NCI-H748 treated with DMSO at 0.1 percent for 48 hours (cell line): ENCODE data around the gene ARHGEF6.
"Not testable (repeated sequence)": the region's sequence is repeated elsewhere in the genome, so short reads cannot be mapped to it uniquely, and the experiment has no call there.

Experiments
- DNase-seq: peaks from one replicate; lab custom pipeline; 2025; lab: John Stamatoyannopoulos, UW

Gene ARHGEF6, protein sequence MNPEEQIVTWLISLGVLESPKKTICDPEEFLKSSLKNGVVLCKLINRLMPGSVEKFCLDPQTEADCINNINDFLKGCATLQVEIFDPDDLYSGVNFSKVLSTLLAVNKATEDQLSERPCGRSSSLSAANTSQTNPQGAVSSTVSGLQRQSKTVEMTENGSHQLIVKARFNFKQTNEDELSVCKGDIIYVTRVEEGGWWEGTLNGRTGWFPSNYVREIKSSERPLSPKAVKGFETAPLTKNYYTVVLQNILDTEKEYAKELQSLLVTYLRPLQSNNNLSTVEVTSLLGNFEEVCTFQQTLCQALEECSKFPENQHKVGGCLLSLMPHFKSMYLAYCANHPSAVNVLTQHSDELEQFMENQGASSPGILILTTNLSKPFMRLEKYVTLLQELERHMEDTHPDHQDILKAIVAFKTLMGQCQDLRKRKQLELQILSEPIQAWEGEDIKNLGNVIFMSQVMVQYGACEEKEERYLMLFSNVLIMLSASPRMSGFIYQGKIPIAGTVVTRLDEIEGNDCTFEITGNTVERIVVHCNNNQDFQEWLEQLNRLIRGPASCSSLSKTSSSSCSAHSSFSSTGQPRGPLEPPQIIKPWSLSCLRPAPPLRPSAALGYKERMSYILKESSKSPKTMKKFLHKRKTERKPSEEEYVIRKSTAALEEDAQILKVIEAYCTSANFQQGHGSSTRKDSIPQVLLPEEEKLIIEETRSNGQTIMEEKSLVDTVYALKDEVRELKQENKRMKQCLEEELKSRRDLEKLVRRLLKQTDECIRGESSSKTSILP

DNA sequence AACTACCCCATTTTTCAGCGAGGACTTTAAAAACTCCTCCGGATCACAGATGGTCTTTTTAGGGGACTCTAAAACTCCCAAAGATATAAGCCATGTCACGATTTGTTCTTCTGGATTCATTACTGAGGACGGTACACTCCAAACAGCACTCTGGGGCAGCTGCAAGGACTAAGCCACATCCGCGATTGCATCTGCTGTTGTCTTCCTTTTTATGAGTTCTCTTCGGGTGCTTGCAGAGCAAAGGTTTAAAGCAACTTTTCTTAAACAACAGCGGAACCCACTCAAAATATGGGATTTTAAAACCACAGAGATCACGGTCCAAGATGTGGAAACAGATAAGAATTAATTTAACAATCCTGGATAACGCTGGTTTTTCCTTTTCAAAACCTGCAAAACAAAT lies at the start of gene ARHGEF6:
TSS of gene ARHGEF6 (minus strand) at position 170 of the 400 bp plus-strand sequence. CDS start at position 120, 50 bp downstream.
- no peak for DNase-seq

DNA sequence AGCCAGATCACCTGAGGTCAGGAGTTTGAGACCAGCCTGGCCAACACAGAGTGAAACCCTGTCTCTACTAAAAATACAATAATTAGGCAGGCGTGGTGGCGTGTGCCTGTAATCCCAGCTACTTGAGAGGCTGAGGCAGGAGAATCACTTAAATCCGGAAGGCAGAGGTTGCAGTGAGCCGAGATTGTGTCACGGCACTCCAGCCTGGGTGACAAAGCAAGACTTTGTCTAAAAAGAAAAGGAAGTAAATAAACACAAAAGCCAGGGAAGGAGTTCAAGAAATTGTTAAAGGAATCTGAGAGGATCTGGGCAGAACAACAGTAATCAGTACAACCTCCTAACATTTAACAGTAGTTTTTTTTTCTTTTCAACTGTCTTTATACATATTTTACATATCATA lies 48.7 kb upstream of the ARHGEF6 start:
- DNase-seq = no peak

GRCh38 chrX:136828830-136829229 lies 48.1 kb upstream of the ARHGEF6 start:
- DNase-seq = no peak

DNA sequence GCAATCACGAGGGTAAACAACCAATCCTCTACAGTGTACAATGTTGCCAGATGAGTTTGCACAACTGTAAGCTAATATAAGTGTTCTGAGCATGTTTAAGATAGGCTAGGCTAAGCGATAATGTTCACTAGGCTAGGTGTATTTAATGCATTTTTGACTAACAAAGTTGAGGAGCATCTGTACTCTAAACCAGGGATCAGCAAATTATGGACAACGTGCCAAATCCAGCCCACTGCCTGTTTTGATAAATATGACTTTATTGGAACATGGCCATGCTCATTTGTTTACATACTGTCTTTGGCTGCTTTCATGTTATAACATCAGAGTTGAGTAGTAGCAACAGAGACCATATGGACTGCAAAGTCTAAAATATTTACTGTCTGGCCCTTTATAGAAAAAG lies 46.3 kb upstream of the ARHGEF6 start:
- peak; percentile 40 for DNase-seq

- DNase-seq = no peak
Measured at GRCh38 chrX:136825771-136826170, 45.0 kb upstream of the ARHGEF6 start.

DNA sequence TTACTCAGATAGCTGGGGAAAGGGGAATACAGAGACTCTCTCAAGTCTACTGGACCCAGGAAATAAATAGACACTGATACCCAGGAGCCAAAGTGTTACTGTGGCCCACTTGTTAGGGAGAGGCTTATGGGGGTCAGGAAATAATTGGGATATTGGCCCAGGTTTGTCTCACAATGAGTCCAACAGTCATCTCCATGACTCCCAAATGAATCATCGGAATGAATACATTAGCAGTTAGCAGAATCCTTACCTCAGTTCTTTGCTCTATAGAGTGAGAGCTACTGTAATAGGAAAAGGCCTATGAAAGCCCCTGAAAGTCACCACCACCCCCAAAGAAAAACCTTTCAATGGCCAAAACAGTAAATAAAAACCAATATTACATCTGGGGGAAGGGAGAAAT lies 42.4 kb upstream of the ARHGEF6 start:
- no peak for DNase-seq

DNA sequence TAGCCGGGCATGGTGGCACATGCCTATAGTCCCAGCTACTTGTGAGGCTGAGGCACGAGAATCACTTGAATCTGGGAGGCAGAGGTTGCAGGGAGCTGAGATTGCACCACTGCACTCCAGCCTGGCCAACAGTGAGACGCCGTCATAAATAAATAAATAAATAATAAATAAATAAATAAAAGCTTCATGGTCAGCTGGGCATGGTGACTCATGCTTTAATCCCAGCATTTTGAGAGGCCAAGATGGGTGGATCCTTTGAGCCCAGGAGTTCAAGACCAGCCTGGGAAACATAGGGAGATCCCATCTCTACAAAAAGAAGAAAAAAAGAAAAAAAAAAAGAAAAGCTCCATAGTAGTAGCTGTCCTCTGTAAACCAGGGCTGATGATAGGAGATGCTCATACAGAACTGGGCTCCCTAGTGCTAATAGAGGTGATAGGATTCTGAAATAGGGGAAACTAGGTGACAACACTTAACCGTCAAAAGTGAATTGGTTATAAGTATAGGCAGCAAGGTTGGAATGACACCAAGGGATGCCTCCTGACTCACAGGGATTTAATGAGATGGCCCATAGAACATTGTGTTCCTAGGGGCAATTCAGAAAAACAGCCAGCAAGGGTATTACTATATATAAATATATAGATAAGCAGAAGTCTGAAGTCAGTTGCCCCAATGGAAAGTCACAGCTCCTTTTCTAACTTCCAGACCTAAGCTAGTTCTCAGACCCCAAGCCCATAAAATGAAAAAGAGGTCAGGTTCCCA lies 41.8 kb upstream of the ARHGEF6 start:
- no peak for DNase-seq

GRCh38 chrX:136819756-136820155 lies 39.0 kb upstream of the ARHGEF6 start:
- DNase-seq = not testable (repeated sequence)

GRCh38 chrX:136819031-136819703 lies 38.4 kb upstream of the ARHGEF6 start:
- no peak for DNase-seq

GRCh38 chrX:136816975-136817374 lies 36.2 kb upstream of the ARHGEF6 start:
- DNase-seq = no peak

- no peak for DNase-seq
Measured at GRCh38 chrX:136814847-136815750, 34.4 kb upstream of the ARHGEF6 start.

GRCh38 chrX:136812286-136812685 lies 31.6 kb upstream of the ARHGEF6 start:
- no peak for DNase-seq

DNA sequence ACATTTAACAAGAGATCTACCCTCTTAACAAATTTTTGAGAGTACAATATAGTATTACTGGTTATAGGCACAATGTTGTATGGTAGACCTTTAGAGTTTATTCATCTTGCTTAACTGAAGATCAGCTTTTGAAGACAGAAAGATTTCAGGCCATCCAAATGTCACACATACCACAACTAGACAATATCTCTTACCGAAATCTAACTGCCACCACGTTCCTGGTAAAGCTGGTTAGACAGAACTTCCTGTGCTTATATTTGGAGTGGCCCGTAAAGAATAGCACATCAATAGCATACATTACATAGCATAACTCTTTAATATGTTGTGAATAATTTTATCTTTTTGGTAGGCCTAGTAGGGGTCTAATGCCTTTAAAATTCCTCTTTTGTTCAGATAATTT lies 29.8 kb upstream of the ARHGEF6 start:
- DNase-seq = no peak

DNA sequence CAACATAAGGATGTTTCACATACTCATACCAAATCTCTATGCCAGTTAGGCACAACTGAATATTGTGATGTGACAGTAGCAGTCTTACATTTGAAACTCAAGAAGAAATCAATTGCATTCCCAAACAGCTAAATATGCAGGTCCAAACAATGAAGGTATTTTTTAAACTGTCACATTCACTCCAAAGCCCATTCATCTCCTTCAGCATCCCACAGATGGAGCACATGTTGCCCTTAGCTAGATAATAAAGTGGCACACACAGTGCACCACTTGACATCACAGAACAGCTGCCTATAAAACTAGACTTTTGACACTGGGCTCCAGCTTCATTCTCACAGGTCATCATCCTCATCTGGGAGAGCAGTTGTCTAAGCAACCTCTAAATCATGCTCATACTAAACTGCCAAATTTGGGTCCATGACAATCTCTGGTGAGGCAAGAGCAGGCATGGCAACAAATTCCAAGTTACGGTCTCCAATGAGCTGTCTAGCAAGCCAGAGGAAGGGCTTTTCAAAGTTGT lies 26.2 kb upstream of the ARHGEF6 start:
- DNase-seq = no peak

DNA sequence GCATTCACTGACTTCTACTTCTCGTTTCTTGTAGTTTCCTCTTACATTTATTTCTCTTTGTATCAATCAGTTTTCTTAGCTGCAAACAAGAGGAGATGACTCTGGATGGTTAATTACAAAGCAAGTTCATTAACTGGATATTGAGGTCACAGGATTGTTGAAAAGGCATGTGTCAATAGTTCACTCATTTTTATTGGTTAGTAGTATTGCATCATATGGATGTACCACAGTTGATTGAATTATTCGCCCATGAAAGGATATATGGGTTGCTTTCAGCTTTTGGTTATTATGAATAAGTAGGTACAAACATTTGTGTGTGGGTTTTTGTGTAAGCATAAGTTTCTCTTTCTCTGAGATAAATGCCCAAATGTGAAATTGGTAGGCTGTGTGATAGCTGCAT lies 21.8 kb upstream of the ARHGEF6 start:
- no peak for DNase-seq

DNA sequence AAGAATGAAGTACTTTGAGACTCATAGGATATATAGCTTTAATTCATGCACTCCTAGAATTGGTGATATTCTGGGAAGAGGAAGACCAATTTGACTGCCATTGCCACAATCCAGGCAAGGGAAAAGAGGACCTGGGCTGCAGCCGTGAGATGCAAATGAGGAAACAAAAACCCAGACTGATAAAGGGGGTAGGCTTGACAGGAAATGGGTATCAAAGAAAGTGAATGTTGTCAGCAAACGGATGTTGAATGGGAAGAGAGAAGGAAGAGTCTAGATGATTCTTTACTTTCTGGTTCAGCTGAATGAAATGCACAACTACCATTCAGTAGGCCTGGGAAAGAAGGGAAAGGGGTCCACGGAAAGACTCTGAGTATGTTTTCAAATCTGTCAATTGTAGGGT lies 17.1 kb upstream of the ARHGEF6 start:
- DNase-seq = no peak

DNA sequence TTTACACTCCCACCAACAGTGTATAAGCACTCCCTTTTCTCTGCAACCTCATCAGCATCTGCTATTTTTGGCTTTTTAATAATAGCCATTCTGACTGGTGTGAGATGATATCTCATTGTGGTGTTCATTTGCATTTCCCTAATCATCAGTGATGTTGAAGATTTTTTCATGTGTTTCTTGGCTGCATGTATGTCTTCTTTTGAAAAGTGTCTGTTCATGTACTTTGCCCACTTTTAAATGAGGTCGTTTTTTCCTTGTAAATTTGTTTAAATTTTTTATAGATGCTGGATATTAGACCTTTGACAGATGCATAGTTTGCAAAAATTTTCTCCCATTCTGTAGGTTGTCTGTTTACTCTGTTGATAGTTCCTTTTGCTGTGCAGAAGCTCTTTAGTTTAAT lies 14.4 kb upstream of the ARHGEF6 start:
- not testable (repeated sequence) for DNase-seq

DNA sequence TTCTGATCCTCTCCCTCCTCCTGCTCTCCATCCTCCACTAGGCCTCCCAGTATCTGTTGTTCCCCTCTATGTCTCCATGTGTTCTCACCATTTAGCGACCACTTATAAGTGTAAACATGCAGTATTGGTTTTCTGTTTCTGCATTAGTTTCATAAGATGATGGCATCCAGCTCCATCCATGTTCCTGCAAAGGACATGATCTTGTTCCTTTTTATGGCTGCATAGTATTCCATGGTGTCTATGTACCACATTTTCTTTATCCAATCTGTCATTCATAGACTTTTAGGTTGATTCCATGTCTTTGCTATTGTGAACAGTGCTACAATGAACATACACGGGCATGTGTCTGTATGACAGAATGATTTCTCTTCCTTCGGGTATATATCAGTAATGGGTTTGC lies 13.9 kb upstream of the ARHGEF6 start:
- not testable (repeated sequence) for DNase-seq

DNA sequence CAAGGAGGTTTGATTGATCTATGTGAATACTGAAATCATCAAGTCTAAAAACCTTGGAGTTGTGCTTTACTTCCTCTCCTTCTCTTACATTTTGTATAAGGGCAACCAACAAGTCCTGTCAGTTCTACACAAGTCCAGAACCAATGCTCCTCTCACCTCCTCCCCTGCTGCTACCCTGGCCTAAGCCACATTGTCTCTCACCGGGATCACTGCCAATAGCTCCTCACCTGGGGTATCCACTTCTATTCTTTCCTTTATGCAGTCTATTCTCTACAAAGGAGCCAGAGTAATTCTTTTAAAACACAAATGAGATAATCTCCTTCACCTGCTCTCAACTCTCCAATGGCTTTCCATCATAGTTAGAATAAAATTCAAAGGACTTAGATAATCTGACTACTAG lies 13.3 kb upstream of the ARHGEF6 start:
- peak; percentile 12 for DNase-seq

GRCh38 chrX:136789856-136790255 lies 9.1 kb upstream of the ARHGEF6 start:
- no peak for DNase-seq

DNA sequence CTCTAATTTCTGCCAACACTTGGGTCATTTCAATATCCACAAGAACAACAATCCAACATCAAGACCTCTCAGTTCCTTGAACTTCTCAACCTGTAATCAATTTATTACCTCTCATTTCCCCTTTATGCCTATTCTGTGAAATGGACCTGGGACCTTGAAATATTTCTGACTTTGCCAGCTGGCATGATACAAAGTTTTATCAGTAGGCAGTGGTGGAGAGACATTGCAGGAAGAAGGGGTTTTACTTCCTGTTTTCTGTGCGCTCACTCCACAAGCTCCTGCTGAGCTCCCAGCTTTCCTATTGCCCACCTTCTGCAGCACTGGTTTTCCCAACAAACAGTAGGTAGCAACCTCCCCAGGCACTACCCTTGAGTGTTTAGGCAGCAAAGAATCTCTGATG lies 3.5 kb upstream of the ARHGEF6 start:
- DNase-seq = no peak
